HL-60 (cell line): ENCODE measurements around the gene EIF5A.

ENCODE experiments used
- DNase-seq, 2 experiments: peaks; one replicate each; pipeline ENCODE4 v3.0.0-alpha.2; 2010 to 2020; ENCODE audit warnings: low read depth in 1 of 2, low spot score in 1 of 2
- H3K27ac ChIP-seq: fragments of 250-450 bp; sonication (Bioruptor Pico); replicated peaks from 2 replicates; pipeline ENCODE4 v1.5.1; 2020; ENCODE audit warnings: mild to moderate bottlenecking, moderate library complexity
- H3K27me3 ChIP-seq: fragments of 250-450 bp; sonication (Bioruptor Pico); 2 replicates; pipeline ENCODE4 v1.5.1; 2021; ENCODE audit warnings: mild to moderate bottlenecking, moderate library complexity; ENCODE audit not compliant: insufficient read depth, poor library complexity, severe bottlenecking
- H3K4me3 ChIP-seq: replicated peaks from 2 replicates; pipeline ENCODE4 v1.5.1; 2011; ENCODE audit warnings: mild to moderate bottlenecking, control low read depth, low read length; ENCODE audit not compliant: insufficient read depth
- GABPA ChIP-seq: IDR thresholded peaks from 2 replicates; pipeline ENCODE4 v1.6.1; 2012; ENCODE audit warnings: low read depth
- POLR2AphosphoS5 ChIP-seq: IDR thresholded peaks from 2 replicates; pipeline ENCODE4 v1.6.1; 2012; ENCODE audit warnings: low read depth
- SPI1 ChIP-seq: IDR thresholded peaks from 2 replicates; pipeline ENCODE4 v1.6.1; 2012; ENCODE audit warnings: low read depth, mild to moderate bottlenecking, borderline replicate concordance
- TF ChIP-seq, protein P1 (sequence below): IDR thresholded peaks from 2 replicates; pipeline ENCODE4 v1.6.1; 2012; ENCODE audit warnings: low read depth; ENCODE audit not compliant: insufficient replicate concordance
- TF ChIP-seq, protein P2 (sequence below): IDR thresholded peaks from one replicate; pipeline ENCODE4 v1.5.1; 2011; ENCODE audit warnings: low read length, control low read depth, inconsistent platforms; ENCODE audit not compliant: insufficient read depth

EIF5A gene

DNA sequence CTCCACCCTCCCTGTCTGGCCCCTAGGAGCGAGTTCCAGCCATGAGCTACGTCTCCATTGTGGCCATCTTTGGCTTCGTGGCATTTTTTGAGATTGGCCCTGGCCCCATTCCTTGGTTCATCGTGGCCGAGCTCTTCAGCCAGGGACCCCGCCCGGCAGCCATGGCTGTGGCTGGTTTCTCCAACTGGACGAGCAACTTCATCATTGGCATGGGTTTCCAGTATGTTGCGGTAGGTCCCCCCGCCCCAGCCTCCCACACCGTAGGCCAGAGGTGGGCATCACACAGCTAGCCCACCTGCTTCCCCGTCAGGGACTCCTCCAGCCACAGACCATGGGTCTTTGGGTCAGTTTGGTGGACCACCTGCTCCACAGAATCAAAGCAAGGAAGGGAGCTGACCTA lies 21.7 kb upstream of the EIF5A start:
- H3K27ac ChIP-seq: no peak overlapping the region
- H3K27me3 ChIP-seq: no peaks in the 10 kb centered on the region
- no peak for TF ChIP-seq SPI1
- TF ChIP-seq POLR2AphosphoS5: no peak
- no peak for TF ChIP-seq GABPA
- TF ChIP-seq, protein P1, sequence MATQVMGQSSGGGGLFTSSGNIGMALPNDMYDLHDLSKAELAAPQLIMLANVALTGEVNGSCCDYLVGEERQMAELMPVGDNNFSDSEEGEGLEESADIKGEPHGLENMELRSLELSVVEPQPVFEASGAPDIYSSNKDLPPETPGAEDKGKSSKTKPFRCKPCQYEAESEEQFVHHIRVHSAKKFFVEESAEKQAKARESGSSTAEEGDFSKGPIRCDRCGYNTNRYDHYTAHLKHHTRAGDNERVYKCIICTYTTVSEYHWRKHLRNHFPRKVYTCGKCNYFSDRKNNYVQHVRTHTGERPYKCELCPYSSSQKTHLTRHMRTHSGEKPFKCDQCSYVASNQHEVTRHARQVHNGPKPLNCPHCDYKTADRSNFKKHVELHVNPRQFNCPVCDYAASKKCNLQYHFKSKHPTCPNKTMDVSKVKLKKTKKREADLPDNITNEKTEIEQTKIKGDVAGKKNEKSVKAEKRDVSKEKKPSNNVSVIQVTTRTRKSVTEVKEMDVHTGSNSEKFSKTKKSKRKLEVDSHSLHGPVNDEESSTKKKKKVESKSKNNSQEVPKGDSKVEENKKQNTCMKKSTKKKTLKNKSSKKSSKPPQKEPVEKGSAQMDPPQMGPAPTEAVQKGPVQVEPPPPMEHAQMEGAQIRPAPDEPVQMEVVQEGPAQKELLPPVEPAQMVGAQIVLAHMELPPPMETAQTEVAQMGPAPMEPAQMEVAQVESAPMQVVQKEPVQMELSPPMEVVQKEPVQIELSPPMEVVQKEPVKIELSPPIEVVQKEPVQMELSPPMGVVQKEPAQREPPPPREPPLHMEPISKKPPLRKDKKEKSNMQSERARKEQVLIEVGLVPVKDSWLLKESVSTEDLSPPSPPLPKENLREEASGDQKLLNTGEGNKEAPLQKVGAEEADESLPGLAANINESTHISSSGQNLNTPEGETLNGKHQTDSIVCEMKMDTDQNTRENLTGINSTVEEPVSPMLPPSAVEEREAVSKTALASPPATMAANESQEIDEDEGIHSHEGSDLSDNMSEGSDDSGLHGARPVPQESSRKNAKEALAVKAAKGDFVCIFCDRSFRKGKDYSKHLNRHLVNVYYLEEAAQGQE: no peak
- H3K4me3 ChIP-seq: no peak overlapping the region
- DNase-seq: no peak

DNA sequence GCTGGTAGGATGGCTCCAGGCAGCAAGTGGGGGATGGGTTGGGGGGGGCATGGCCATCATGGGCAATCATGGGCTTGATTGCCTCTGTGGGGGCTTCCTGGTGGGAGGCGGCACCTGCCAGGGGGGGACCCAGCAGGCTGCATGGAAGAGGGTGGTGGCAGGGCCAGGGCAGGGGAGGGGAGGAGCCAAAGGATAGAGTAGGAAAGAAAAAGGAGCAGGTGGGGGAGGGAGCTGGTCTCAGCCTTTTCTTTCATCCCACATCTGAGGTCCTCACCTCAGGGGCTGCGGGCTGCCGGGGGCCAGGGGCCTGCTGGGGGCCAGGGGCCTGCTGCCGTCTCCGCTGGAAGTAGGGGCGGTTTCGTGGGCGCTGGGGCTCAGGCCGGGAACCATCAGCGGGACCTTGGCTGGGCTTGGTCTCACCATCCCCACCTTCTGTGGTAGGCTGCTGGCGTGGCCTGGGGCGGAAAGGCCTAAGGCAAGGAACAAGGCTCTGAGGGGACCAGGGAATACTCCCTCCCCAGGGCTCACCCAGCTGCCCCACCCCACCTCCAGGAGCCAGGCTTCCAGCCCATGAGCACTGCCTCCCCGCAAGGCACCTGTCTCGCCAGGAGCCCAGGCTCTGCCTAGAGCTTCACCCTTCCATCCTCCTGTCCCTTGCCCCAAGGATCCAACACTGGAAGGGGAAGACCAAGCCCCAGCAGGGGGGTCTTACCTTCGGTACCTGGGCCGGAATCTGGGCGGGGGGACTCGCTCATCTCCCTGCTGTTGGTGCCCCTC lies 18.0 kb upstream of the EIF5A start:
- no peaks in the 10 kb centered on the region for H3K27me3 ChIP-seq
- TF ChIP-seq, protein P1: no peak
- TF ChIP-seq GABPA (no peak), POLR2AphosphoS5 (no peak), SPI1 (no peak)
- TF ChIP-seq, protein P2, sequence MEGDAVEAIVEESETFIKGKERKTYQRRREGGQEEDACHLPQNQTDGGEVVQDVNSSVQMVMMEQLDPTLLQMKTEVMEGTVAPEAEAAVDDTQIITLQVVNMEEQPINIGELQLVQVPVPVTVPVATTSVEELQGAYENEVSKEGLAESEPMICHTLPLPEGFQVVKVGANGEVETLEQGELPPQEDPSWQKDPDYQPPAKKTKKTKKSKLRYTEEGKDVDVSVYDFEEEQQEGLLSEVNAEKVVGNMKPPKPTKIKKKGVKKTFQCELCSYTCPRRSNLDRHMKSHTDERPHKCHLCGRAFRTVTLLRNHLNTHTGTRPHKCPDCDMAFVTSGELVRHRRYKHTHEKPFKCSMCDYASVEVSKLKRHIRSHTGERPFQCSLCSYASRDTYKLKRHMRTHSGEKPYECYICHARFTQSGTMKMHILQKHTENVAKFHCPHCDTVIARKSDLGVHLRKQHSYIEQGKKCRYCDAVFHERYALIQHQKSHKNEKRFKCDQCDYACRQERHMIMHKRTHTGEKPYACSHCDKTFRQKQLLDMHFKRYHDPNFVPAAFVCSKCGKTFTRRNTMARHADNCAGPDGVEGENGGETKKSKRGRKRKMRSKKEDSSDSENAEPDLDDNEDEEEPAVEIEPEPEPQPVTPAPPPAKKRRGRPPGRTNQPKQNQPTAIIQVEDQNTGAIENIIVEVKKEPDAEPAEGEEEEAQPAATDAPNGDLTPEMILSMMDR: no peak
- no peak for DNase-seq
- no peak overlapping the region for H3K27ac ChIP-seq
- no peak overlapping the region for H3K4me3 ChIP-seq

DNA sequence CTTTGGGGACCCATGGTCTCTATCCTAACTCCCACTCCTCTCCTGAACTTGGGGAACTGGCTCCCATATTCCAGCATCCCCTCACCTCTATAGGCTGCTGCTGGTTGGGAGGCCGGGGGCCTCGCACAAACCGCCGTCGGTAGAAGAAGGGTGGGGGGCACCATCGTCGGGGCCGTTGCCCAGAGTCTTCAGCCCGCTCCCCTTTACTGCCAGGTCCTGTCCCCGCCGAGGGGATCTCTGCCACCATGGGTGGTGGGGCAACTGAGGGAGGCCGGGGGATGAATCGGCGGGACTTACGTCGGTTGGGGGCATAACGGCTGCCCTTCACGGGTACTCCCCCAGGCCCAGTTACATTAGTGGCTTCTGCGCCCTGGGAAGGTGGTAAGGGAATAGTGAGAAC lies 17.3 kb upstream of the EIF5A start:
- no peak overlapping the region for H3K4me3 ChIP-seq
- DNase-seq: no peak
- TF ChIP-seq, protein P2: no peak
- TF ChIP-seq GABPA (no peak), SPI1 (no peak), POLR2AphosphoS5 (no peak)
- TF ChIP-seq, protein P1: no peak
- peaks cover 2% of the 10 kb centered on the region for H3K27me3 ChIP-seq
- H3K27ac ChIP-seq: no peak overlapping the region
